ENCODE measurements around the gene MCU.

The MCU gene

GRCh38 chr10:72808001-72808400 lies 116.1 kb downstream of the MCU start:
- DNase-seq = no peak

DNA sequence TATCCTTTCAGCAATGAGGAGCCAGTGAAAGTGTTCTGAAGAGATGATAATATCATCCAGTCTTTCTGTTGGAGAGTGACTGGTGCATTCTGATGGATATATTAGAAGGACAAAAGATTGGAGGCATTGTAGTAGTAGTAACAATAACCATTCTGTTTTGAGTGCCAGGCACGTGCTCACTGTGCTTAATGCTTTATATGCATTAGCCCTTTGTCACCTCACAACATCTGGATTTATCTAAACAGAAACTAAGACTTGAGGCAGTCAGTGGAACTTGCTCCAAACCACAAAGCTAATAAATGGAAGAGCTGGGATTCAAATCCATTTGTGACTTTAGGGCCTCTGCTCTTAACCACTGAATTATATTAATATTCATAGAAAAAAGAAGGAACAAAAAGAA lies 117.1 kb downstream of the MCU start:
- no peak for DNase-seq

GRCh38 chr10:72810976-72811375 lies 119.0 kb downstream of the MCU start:
- no peak for DNase-seq

- no peak for DNase-seq
Measured at GRCh38 chr10:72812415-72812752, 120.4 kb downstream of the MCU start.

GRCh38 chr10:72812753-72813430 lies 120.9 kb downstream of the MCU start:
- peak; percentile 90 for DNase-seq

DNA sequence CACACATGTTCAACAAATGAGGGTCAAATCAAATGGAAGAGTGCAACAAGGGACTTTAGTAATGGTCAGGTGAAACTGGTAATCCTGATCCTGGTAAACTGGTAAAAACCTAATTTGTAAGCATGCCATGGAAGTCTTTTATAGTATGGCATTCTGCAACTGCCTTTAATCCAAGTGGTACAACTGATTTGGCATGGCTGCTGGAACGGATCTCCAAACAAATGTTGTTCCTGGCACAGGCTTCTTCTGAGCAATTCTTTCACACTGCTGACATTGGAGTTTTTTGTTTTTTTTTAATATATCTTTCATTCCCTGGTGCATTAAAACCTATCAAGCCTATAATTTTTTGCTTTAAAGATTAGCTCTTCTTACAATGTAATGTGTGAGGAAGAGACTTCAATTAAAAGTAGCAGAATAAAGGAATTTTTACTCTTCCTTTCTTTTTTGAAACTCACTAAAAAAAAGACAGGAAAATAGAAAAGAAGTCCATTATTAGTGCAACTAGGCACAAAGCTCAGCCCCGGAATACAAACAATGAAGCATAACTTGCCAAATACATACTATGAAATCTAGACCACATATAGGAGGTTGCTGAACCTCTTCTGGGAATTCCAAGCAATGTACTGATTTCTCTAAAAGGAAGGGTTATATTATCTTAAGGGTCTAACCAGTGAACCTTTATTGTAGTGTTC lies 122.3 kb downstream of the MCU start:
- DNase-seq = peak; percentile 51

DNA sequence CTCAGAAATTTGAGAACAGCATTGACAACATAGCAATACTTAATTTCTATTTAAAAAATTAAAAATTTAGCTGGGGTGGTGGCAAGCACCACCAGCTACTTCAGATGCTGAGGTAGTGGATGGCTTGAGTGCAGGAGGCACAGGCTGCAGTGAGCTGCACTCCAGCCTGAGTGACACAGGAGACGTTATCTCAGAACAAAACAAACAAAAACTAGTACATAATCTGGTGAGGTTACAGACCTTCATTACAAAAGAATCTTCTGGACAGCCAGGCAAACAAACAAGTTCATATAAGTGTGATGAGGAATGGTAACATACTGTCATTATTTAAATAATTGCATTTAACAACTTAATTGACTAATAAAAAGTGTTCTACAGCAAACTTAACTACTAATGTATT lies 124.6 kb downstream of the MCU start:
- DNase-seq = no peak

DNA sequence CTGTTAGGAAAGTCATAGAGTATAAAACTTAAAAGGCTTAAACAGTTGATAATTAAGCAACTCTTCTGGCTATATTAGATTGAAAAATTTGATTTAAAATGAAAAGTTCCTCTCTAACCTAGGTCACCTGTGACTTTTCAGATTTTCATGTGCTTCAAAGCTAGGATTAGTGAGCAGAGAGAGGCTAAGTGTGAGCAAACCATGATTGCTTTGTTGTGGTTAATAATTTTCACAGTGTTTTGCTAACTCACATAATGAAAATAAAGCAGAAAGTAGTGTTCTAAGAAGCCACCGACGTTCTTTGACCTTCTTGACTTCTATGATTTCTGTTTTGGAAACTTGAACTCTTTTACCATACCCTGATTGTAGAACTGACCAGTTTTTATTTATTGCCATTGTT lies 126.1 kb downstream of the MCU start:
- no peak for DNase-seq

DNA sequence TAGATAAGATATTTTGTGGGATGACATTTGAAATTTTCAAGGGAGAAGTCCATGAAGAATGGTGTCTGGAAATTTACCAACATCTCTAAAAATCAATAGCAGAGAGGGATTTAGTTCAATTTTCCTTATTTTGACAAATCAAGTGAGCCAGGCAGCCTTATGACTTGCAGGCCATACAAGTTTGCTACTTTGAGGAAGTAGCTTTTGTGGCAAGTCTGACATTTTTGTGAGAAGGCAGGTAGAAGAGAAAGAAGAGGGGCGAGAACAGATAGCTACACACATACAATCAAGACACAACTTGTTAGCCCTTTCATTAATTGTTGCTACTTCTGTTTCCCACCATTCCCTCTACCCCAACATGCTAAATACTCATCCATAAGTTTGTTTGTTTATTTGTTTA lies 127.1 kb downstream of the MCU start:
- no peak for DNase-seq

DNA sequence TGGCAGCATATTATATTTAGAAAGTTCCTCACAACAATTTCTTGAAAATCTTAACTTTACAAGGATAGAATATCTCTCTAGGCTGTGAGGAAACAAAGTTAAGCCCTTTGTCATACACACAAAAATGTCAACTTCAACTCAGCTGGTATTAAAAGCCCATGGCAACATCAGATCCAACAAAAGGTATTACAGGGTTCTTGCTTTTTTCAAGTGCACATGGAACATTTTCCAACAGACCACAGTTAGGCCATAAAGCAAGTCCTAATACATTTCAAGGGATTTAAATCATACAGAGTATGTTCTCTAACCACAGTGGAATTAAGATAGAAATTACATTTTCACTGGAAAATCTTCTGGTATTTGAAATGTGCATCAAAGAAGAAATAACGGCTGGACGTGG lies 129.7 kb downstream of the MCU start:
- peak; percentile 24 for DNase-seq

DNA sequence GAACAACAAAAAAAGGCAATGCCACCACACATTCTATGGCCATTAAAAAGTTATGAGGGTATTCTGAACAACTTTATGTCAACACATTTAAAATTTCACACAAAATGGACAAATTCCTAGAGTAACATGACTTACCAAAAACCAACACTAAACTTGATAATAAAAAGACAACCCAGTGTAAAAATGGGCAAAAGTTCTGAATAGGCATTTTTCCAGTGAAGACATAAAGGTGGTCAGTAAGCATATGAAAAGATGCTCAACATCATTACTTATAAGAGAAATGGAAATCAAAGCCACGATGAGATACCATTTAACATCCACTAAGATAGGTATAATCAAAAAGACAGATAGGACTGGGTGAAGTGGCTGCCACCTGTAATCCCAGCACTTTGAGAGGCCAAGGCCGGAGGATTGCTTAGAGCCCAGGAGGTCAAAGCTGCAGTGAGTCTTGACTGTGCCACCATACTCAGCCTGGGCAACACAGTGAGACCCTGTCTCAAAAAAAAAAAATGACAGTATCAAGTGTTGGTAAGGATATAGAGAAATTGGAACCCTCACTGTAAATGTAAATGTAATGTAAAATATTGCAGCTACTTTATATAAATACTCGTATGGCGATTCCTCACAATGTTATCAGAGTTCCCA lies 130.5 kb downstream of the MCU start:
- DNase-seq = no peak

DNA sequence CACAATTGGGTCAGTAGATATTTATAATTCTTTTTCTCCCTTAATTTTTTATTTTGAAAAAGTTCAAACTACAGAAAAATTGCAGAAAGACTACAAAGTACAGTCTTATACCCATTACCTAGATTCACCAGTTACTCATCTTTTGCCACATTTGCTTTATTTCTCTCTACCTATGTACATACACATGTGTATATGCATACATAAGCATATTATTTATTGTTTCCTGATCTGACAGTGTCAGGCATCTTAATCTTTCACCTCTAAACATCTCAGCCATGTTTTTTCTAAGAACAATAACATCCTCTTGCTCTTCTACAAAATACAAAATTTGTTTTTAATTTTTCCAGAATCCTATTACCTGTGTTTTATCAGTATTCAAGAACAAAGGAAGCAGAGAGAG lies 133.2 kb downstream of the MCU start:
- DNase-seq = no peak

DNA sequence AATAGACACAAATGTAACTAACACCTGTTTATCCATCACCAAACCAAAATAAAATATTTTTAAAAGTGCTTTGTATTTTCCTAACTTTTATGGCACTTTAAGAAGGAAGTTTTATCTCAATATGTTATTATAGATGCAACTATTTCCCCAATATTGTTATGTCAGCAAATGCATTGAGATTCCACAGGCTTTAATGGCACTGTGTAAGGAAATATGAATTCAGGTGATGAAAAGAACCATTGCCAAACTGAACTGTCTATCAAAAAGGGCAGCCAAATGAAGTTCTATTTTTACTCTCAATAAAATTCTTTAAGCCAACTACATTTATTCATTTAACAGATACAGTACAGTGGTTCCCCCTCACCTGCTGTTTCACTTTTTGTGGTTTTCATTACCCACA lies 134.4 kb downstream of the MCU start:
- DNase-seq = no peak

GRCh38 chr10:72828294-72828693 lies 136.4 kb downstream of the MCU start:
- DNase-seq = no peak

GRCh38 chr10:72830625-72831024 lies 138.7 kb downstream of the MCU start:
- DNase-seq = no peak

GRCh38 chr10:72831696-72832409 lies 139.9 kb downstream of the MCU start:
- peak; percentile 18 for DNase-seq

GRCh38 chr10:72832701-72833100 lies 140.8 kb downstream of the MCU start:
- DNase-seq = no peak

DNA sequence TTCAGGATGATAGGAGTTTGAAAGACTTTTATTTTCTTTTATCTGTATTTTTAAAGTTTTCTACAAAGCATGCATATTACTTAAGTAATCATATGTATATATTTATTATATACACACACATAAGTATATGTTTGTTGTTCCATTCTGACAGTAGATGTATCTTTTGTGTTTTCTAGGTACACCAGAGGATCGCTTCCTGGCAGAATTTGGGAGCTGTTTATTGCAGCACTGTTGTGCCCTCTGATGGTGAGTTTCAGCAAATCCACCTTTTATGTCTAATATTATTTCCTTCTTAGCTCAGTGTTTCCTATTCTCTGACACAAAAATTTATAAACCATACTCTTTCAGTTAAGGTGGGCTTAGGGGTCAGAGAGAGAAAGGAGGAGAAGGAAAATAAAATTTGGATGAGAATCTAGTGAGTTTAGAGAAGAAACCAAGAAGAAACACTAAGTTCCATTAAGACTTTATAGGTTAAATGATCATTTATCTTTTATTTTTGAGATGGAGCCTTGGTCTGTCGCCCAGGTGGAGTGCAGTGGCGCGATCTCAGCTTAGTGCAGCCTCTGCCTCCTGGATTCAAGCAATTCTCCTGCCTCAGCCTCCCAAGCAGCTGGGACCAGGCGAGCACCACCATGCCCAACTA lies 142.4 kb downstream of the MCU start:
- peak; percentile 65 for DNase-seq

GRCh38 chr10:72840319-72840718 lies 148.4 kb downstream of the MCU start:
- DNase-seq = no peak

GRCh38 chr10:72841487-72841886 lies 149.5 kb downstream of the MCU start:
- no peak for DNase-seq

DNA sequence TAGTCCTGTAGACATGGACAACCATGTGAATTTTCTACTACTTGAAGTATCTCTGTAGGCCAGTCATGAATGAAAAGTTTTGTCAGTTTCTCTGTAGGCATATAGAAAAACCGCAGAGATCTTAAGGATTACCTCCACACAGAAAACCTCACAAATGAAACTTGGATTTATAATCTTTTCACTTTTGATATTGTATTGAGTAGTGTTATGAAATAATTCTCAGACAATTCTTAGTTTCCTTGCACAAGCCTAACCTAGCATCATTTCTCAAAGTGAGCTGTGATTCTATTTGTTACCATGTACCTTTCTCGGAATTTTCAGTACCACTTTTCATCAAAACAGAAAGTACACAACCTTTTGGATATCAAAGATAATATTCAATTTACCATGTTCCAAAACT lies 150.2 kb downstream of the MCU start:
- no peak for DNase-seq

GRCh38 chr10:72846238-72846637 lies 154.3 kb downstream of the MCU start:
- DNase-seq = peak; percentile 51

DNA sequence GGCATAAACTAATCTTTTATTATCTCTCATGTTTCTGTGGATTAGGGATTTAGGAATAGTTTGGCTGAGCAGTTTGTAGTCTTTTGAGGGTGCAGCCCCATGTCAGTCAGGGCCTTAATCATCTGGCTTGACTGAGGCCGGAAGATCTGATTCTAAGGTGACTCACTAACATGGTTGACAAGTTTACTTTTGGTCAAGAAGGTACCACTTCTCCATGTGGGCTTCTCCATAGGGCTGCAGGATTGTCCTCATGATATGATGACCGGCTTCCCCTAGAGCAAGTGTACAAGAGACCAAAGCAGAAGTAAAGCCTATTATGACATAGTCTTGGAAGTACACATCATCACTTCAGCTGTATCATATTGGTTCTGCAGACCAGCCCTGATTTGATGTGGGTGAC lies 155.7 kb downstream of the MCU start:
- DNase-seq = no peak

All from fibroblast of skin of back (primary cell).